ENCODE results near the gene CDK5RAP3. TPM values are rescaled to one million over a fixed set of nuclear protein-coding genes. Genes with fewer than 3 reads are reported as not detected.
"Not testable (repeated sequence)": the region's sequence is repeated elsewhere in the genome, so short reads cannot be mapped to it uniquely, and the experiment has no call there.

CDK5RAP3 gene
- total and polyA plus RNA-seq, 2 experiments from 2014 or later, result 121 to 158 TPM

DNA sequence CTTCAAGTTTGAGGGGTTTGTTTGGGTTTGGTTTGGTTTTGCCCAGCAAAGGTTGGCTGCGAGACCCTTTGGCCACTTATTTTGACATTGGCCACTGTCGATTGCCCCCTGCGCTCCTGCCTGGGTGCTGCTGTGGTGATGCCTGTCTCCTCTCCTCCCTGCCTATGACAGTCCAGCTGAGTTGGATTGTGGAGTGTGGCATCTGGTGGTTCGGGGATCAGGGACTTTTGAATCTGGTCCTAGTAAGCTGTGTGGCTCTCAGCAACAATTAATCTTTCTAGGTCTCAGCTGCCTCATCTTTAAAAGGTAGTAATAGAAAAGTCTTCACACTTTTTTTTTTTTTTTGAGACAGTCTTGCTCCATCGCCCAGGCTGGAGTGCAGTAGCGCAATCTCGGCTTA is 27.1 kb downstream of the CDK5RAP3 start:
- H3K9me3 ChIP-seq (ENCODE audit: low read depth), result no peaks in the 10 kb centered on the region
- H3K27ac ChIP-seq, result no peak overlapping the region
- no peak overlapping the region for H3K4me3 ChIP-seq
- H3K4me1 ChIP-seq (ENCODE audit: low read depth), result peaks cover 22% of the 10 kb centered on the region
- no peak for DNase-seq (ENCODE audit: low read depth in 1 of 2, low spot score in 1 of 2)
- no peak for TF ChIP-seq CTCF (IDR thresholded peaks at IDR 0.05; ENCODE audit: low read depth, low read length)
- H3K27me3 ChIP-seq, result no peaks in the 10 kb centered on the region
- no peaks in the 10 kb centered on the region for H3K36me3 ChIP-seq

- Histone ChIP-seq H3K36me3 (no peaks in the 10 kb centered on the region), H3K4me1 (ENCODE audit: low read depth) (peaks cover 34% of the 10 kb centered on the region), H3K4me3 (no peak overlapping the region), H3K27ac (peak overlapping the region; percentile 30), H3K27me3 (no peaks in the 10 kb centered on the region), H3K9me3 (ENCODE audit: low read depth) (no peaks in the 10 kb centered on the region)
- DNase-seq (ENCODE audit: low read depth in 1 of 2, low spot score in 1 of 2), result no peak
- no peak for TF ChIP-seq CTCF (IDR thresholded peaks at IDR 0.05; ENCODE audit: low read depth, low read length)
Measured at GRCh38 chr17:47999582-47999981, 28.7 kb downstream of the CDK5RAP3 start.

DNA sequence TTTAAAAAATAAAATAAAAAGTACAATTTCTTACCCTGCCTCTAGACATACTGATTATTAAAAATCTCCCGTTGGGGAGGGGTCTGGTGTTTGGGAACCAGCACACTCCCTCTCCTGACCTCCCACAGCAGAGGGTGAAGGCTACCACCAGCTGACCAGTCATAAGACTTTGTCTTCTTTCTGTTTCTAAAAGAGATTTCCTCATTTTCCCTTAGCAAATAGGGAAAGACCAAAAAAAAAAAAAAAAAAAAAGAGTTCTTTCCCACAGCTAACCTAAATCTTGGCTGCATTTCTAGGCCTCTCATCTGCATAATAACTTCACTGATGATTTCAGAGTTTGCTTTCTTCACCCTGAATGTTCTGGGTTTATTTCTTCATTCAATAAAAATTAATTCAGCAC is 30.3 kb downstream of the CDK5RAP3 start:
- no peaks in the 10 kb centered on the region for H3K27me3 ChIP-seq
- no peaks in the 10 kb centered on the region for H3K9me3 ChIP-seq (ENCODE audit: low read depth)
- H3K4me1 ChIP-seq (ENCODE audit: low read depth), result peaks cover 36% of the 10 kb centered on the region
- H3K27ac ChIP-seq, result no peak overlapping the region
- H3K4me3 ChIP-seq, result no peak overlapping the region
- H3K36me3 ChIP-seq, result no peaks in the 10 kb centered on the region
- peak in 1 of 2 donors; percentile 58 for DNase-seq (ENCODE audit: low read depth in 1 of 2, low spot score in 1 of 2)
- no peak for TF ChIP-seq CTCF (IDR thresholded peaks at IDR 0.05; ENCODE audit: low read depth, low read length)

DNA sequence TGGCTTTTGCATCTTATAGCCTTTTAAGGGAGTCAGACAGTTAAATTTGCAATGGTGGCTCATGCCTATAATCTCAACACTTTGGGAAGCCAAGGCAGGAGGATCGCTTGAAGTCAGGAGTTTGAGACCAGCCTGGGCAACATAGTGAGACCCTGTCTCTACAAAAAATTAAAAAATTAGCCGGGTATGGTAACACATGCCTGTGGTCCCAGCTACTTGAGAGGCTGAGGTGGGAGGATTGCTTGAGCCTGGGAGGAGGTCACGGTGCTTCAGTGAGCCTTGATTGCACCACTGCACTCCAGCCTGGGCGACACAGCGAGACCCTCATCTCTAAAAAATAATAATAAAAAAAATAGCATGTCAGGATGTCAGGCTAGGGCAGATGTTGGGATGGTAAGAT is 30.7 kb downstream of the CDK5RAP3 start:
- H3K4me1 ChIP-seq (ENCODE audit: low read depth), result peaks cover 32% of the 10 kb centered on the region
- not testable (repeated sequence) for H3K27me3 ChIP-seq, H3K36me3 ChIP-seq

DNA sequence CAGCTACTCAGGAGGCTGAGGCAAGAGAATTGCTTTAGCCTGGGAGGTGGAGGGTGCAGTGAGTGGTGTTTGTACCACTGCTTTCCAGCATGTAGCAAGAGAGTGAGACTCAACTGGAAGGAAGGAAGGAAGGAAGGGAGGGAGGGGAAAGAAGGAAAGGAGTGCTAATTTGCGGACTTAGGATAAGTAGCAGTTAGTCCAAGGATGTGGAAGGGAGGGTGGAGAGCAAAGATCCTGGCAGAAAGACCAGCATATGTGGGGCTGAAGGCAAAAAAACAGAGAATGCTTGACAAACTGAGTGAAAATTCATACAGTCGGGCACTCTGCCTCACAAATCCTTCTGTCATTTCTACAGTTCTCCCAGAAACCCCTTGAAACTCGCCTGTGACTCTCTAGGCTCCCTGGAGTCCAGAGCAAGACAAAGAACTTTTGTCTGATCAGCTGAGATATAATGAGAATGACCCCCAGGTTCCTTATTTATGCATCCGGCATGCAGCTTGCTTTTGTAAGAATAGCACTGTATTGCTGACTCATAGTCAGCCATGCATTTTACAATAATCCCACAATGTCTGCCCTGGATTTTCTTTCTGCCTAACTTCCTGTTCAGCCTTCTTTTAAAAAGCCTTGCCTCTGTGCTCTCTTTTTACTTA is 31.5 kb downstream of the CDK5RAP3 start:
- Histone ChIP-seq H3K36me3 (no peaks in the 10 kb centered on the region), H3K4me1 (ENCODE audit: low read depth) (peaks cover 32% of the 10 kb centered on the region), H3K4me3 (no peak overlapping the region), H3K9me3 (ENCODE audit: low read depth) (no peaks in the 10 kb centered on the region), H3K27ac (peak overlapping the region; percentile 1), H3K27me3 (no peaks in the 10 kb centered on the region)
- DNase-seq (ENCODE audit: low read depth in 1 of 2, low spot score in 1 of 2), result peak in 1 of 2 donors; percentile 84
- no peak for TF ChIP-seq CTCF (IDR thresholded peaks at IDR 0.05; ENCODE audit: low read depth, low read length)

More for the DNA sequence above, 30.7 kb downstream of the CDK5RAP3 start:
- H3K9me3 ChIP-seq (ENCODE audit: low read depth); DNase-seq (ENCODE audit: low read depth in 1 of 2, low spot score in 1 of 2); H3K4me3 ChIP-seq; H3K27ac ChIP-seq: not testable (repeated sequence)

DNA sequence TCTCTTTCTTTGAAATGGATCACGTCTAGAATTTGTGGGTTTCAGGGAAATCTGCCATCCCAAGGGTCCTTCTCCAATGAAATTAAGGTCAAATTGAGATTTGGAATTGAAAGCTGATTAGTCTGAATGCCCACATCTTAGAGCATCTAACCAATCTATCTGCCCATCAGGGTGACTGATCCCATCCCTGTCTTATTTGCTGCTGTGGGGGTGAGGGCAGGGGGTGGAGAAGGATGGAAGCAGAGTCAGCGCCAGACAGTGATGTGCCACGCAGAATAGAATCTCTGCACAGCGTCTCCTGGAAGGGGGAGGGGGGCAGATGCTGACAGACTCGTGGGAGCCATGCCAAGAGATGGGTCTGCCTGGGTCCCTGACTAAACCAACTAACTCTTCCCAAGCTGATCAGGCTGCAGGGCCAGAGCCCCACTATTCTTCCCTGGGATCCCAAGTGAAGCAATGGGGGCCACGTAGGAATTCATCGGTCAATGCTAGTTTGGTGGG is 32.1 kb downstream of the CDK5RAP3 start:
- Histone ChIP-seq H3K9me3 (ENCODE audit: low read depth) (no peaks in the 10 kb centered on the region), H3K27me3 (no peaks in the 10 kb centered on the region), H3K4me3 (no peak overlapping the region), H3K27ac (peak overlapping the region; percentile 88), H3K36me3 (no peaks in the 10 kb centered on the region), H3K4me1 (ENCODE audit: low read depth) (peaks cover 32% of the 10 kb centered on the region)
- no peak for TF ChIP-seq CTCF (IDR thresholded peaks at IDR 0.05; ENCODE audit: low read depth, low read length)
- no peak for DNase-seq (ENCODE audit: low read depth in 1 of 2, low spot score in 1 of 2)
